ENCODE measurements around the gene FSTL3.

DNA sequence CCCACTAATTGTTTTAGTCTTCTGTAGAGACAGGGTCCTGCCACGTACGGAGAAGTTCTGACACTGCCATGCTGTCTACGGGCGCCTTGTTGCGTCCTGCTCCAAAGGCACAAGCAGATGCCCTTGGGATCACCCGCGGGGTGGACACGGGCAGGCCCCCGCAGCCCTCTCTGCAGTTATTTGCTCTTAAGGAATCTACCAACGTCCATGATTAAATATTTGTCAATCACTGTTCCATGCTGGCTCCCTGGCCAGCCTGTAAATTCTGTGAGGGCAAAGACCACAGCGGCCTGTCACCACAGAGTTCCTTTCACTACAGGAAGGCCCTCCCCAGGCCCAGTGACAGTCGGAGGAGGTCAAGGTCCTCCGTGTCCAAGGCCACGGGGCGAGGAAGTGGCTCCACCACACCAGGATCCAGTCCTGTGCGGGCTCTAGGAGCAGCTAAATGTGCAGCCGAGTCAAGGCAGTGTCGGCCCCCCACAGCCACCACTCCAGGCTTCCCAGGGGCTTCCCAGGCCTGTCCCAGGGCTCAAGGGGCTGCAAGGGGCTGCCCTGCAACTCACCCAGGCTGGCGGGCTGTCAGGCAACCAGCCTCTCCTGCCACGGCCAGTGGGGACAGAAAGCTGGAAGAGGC is 15.3 kb upstream of the FSTL3 start:
- TF ChIP-seq, protein P1, sequence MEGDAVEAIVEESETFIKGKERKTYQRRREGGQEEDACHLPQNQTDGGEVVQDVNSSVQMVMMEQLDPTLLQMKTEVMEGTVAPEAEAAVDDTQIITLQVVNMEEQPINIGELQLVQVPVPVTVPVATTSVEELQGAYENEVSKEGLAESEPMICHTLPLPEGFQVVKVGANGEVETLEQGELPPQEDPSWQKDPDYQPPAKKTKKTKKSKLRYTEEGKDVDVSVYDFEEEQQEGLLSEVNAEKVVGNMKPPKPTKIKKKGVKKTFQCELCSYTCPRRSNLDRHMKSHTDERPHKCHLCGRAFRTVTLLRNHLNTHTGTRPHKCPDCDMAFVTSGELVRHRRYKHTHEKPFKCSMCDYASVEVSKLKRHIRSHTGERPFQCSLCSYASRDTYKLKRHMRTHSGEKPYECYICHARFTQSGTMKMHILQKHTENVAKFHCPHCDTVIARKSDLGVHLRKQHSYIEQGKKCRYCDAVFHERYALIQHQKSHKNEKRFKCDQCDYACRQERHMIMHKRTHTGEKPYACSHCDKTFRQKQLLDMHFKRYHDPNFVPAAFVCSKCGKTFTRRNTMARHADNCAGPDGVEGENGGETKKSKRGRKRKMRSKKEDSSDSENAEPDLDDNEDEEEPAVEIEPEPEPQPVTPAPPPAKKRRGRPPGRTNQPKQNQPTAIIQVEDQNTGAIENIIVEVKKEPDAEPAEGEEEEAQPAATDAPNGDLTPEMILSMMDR (IDR thresholded peaks at IDR 0.05) = no peak
- TF ChIP-seq POLR2A (IDR thresholded peaks at IDR 0.05) = no peak
